Hepatocyte (in vitro differentiated cells): ENCODE results near the gene NDUFB2.

Source experiments
- EZH2 ChIP-seq: fragments of 200-600 bp; sonication (generic); IDR thresholded peaks from 2 replicates; pipeline ENCODE4 v1.6.1; 2016; ENCODE audit warnings: antibody characterized with exemption, mild to moderate bottlenecking, borderline replicate concordance
- TF ChIP-seq, protein P1 (sequence below): fragments of 200-600 bp; sonication (generic); IDR thresholded peaks from 2 replicates; pipeline ENCODE4 v1.5.1; 2016; ENCODE audit warnings: antibody characterized with exemption, mild to moderate bottlenecking; ENCODE audit not compliant: poor library complexity

DNA sequence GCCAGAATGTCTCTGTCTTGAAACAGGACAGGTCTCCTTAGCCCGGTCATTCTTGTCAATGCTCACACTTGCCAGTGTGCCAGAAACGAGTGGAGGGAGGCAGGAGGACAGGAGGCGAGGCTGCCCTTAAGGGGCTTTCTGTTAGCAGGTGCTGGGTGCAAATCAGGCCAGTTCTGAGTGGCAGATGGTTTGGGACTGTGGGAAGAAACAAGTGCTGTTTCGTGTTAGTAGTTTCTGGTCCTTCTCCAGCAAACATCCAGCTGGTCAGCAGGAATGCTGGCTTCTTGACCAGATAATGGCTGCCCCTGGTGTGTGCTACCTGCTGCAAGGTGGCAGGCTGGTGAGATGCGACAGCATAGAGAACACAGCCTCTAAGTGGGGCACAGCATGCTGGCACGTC is 8.2 kb upstream of the NDUFB2 start:
- TF ChIP-seq, protein P1, sequence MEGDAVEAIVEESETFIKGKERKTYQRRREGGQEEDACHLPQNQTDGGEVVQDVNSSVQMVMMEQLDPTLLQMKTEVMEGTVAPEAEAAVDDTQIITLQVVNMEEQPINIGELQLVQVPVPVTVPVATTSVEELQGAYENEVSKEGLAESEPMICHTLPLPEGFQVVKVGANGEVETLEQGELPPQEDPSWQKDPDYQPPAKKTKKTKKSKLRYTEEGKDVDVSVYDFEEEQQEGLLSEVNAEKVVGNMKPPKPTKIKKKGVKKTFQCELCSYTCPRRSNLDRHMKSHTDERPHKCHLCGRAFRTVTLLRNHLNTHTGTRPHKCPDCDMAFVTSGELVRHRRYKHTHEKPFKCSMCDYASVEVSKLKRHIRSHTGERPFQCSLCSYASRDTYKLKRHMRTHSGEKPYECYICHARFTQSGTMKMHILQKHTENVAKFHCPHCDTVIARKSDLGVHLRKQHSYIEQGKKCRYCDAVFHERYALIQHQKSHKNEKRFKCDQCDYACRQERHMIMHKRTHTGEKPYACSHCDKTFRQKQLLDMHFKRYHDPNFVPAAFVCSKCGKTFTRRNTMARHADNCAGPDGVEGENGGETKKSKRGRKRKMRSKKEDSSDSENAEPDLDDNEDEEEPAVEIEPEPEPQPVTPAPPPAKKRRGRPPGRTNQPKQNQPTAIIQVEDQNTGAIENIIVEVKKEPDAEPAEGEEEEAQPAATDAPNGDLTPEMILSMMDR: no peak
- TF ChIP-seq EZH2: no peak
